Osteoblast (primary cell): ENCODE results near the gene MESP2. TPM values are rescaled to one million over a fixed set of nuclear protein-coding genes. Genes with fewer than 3 reads are reported as not detected.

ENCODE experiments used
- DNase-seq: peaks from one replicate; pipeline ENCODE4 v3.0.0; 2011; ENCODE audit warnings: low spot score, mixed read lengths; ENCODE audit not compliant: insufficient read length; ENCODE audit errors: missing footprints
- H2AFZ ChIP-seq: 2 replicates; pipeline ENCODE4 v1.6.0; 2011; ENCODE audit warnings: mild to moderate bottlenecking, low read length
- H3K27ac ChIP-seq: 2 replicates; pipeline ENCODE4 v1.5.1; 2011; ENCODE audit warnings: mild to moderate bottlenecking, low read depth, low read length, moderate library complexity
- H3K27me3 ChIP-seq: 2 replicates; pipeline ENCODE4 v1.6.0; 2012; ENCODE audit warnings: mild to moderate bottlenecking, control low read depth, inconsistent platforms, low read length, moderate library complexity; ENCODE audit not compliant: insufficient read depth
- H3K36me3 ChIP-seq: 2 replicates; pipeline ENCODE4 v1.5.1; 2011; ENCODE audit warnings: mild to moderate bottlenecking, low read length, control low read depth, moderate library complexity; ENCODE audit not compliant: insufficient read depth
- H3K4me1 ChIP-seq: 2 replicates; pipeline ENCODE4 v1.5.1; 2011; ENCODE audit warnings: mild to moderate bottlenecking, low read length, control low read depth, moderate library complexity; ENCODE audit not compliant: insufficient read depth
- H3K4me2 ChIP-seq: 2 replicates; pipeline ENCODE4 v1.6.0; 2011; ENCODE audit warnings: mild to moderate bottlenecking, low read length; ENCODE audit not compliant: insufficient read depth
- H3K4me3 ChIP-seq: fragments of 200-600 bp; sonication (generic); 3 replicates; pipeline ENCODE4 v1.5.1; 2012; ENCODE audit warnings: mild to moderate bottlenecking, low read length, inconsistent platforms; ENCODE audit not compliant: insufficient read depth
- H3K79me2 ChIP-seq: 2 replicates; pipeline ENCODE4 v1.6.0; 2012; ENCODE audit warnings: mild to moderate bottlenecking, low read length, control low read depth, inconsistent platforms; ENCODE audit not compliant: insufficient read depth
- H3K9me3 ChIP-seq: 2 replicates; pipeline ENCODE4 v1.5.1; 2011; ENCODE audit warnings: low read depth, low read length, control low read depth
- H4K20me1 ChIP-seq: 2 replicates; pipeline ENCODE4 v1.6.0; 2012; ENCODE audit warnings: mild to moderate bottlenecking, low read length, control low read depth; ENCODE audit not compliant: insufficient read depth
- CTCF ChIP-seq: IDR thresholded peaks from 2 replicates; pipeline ENCODE4 v1.5.1; 2011; ENCODE audit warnings: mild to moderate bottlenecking, low read depth, low read length, moderate library complexity; ENCODE audit errors: extremely low read depth
- total RNA-seq: library from RNA; depleted of rRNA; stranded (reverse); fragments of >200 nt; gene quantifications from 2 replicates; pipeline ENCODE4 v1.2.3, GENCODE V29; 2012

The MESP2 gene
- total RNA-seq, 1 donor, result 0.72 TPM

DNA sequence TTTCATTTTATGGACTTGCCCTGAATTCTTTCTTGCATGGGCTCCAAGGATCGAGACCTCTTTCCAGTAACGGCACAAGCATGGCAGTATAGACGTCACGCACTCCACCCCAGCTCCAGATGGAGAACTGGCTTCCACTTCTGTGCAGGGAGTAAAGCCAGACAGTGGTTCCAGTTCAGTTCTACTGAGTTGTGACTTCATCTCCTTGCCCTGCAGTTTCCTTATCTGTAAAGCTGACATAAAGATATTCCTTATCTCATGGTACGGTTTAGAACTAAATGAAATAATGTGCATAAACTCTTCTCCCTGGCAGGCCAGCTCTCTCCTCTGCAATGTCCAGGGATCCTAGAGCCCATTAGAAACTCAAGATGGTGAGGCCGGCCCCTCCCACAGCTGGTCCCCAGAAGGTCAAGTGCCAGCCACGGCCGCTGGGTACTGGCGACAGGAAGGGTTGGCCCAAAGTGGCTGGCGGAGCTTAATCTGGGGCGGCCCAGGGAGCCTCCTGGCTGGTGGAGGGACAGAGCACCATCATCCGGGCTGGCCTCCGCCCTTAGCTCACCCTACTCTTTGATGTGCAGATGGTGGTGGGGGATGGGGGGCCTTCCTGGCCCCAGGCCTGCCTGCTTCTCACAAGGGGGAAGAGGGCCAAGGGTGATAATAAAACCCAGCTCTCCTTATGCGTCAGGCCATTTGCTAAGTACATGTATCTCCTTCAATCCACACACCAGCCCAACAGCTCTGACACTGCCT, 7.2 kb downstream of the MESP2 start:
- Histone ChIP-seq H3K4me2 (no peak overlapping the region), H2AFZ (no peak overlapping the region), H3K27ac (no peak overlapping the region)

GRCh38 chr15:89783861-89784685, 7.9 kb downstream of the MESP2 start:
- peak; percentile 25 for DNase-seq
- no peak overlapping the region for H3K4me2 ChIP-seq
- H3K4me1 ChIP-seq, result peaks cover 10% of the 10 kb centered on the region
- H3K27ac ChIP-seq, result no peak overlapping the region
- H3K9me3 ChIP-seq, result no peaks in the 10 kb centered on the region
- TF ChIP-seq CTCF, result no peak
- H3K36me3 ChIP-seq, result peaks cover 42% of the 10 kb centered on the region
- H2AFZ ChIP-seq, result no peak overlapping the region
- peaks cover 4% of the 10 kb centered on the region for H4K20me1 ChIP-seq
- peaks cover 3% of the 10 kb centered on the region for H3K79me2 ChIP-seq
- H3K27me3 ChIP-seq, result no peaks in the 10 kb centered on the region
- no peak overlapping the region for H3K4me3 ChIP-seq

More for the DNA sequence above, 7.2 kb downstream of the MESP2 start:
- Histone ChIP-seq H3K36me3 (peaks cover 34% of the 10 kb centered on the region), H3K4me3 (no peak overlapping the region), H4K20me1 (peaks cover 4% of the 10 kb centered on the region), H3K9me3 (no peaks in the 10 kb centered on the region), H3K27me3 (no peaks in the 10 kb centered on the region), H3K79me2 (peaks cover 3% of the 10 kb centered on the region), H3K4me1 (peaks cover 10% of the 10 kb centered on the region)
- no peak for TF ChIP-seq CTCF
- DNase-seq, result peak; percentile 62

GRCh38 chr15:89784686-89784960, 8.5 kb downstream of the MESP2 start:
- no peaks in the 10 kb centered on the region for H3K27me3 ChIP-seq
- H3K27ac ChIP-seq, result no peak overlapping the region
- H4K20me1 ChIP-seq, result peaks cover 4% of the 10 kb centered on the region
- H3K4me2 ChIP-seq, result no peak overlapping the region
- TF ChIP-seq CTCF, result no peak
- peaks cover 3% of the 10 kb centered on the region for H3K79me2 ChIP-seq
- H3K36me3 ChIP-seq, result peaks cover 47% of the 10 kb centered on the region
- no peak for DNase-seq
- no peak overlapping the region for H2AFZ ChIP-seq
- H3K4me3 ChIP-seq, result no peak overlapping the region
- peaks cover 10% of the 10 kb centered on the region for H3K4me1 ChIP-seq
- H3K9me3 ChIP-seq, result no peaks in the 10 kb centered on the region
